Measurements from ENCODE around the gene MORF4L1.
"Not testable (repeated sequence)": the region's sequence is repeated elsewhere in the genome, so short reads cannot be mapped to it uniquely, and the experiment has no call there.

MORF4L1 gene

DNA sequence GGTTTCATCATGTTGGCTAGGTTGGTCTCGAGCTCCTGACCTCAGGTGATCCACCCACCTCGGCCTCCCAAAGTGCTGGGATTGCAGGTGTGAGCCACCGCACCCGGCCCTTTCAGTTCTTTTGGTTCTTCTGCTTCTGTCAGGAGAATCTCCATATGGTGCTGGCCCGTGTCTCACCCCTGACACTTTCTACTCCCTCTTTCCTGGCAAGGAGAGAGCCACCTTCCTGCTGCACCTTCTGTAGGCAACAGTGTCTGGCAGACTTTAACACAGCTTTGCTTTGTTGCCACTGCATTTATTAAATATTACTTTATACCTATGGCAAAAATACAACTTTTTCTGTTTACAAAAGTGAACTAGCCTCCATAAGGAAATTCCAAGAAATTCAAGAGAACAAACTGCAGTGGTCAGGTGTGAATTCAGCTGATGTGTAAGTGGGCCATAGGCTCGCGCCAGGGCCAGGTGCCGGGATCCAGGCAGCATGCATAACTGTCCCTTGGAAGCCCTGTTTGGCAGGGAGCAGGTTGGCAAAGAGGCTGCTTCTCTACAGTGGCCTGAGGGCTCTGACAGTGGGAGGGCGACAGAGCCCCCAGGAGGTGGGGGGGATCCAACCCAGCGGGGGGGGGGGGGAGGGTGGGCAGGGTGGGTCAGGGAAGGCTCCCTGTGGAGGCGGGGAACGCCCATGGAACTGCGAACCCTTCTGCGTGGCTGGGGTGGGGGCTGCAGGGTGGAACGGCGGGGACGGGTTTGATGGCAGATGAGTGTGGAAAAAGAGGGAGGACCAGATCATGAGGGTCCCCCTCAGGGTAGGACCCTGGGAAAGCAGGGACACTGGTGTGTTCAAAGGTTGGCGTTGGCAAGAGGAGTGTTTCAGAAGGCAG is 51.0 kb downstream of the MORF4L1 start:
- no peak overlapping the region for H3K9ac ChIP-seq (ENCODE audit: low read length)
- peaks cover 14% of the 10 kb centered on the region for H3K36me3 ChIP-seq (ENCODE audit: control insufficient read depth, insufficient read depth, low read length)

DNA sequence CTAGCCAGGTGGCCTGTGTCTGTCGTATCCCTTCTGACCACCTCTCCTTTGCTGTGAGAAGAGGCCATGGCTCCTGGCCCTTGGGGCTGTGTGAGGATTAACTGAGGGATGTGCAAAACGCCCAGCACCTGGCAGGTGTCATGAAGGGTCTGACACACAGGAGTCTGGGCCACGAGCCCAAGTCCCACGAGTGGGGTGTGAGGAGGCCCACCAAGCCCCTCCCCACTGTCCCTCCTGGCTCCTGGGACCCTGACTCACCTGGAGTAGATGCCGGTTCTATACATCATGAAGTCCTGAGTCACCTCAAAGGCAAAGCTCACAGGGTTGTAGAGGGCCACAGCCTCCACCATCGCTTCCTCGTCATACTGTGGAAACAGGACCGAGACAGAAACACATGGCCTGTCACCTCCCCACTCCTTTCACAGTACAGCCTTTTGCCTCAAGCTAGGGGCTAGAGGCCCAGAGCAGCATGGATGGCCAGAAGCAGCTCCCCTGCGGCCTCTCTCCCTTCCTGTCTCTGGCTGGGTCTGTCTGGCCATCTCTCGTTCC is 52.5 kb downstream of the MORF4L1 start:
- Histone ChIP-seq H3K9ac (ENCODE audit: low read length) (no peak overlapping the region), H3K4me3 (ENCODE audit: low read length) (no peak overlapping the region), H3K9me3 (ENCODE audit: control insufficient read depth, low read length) (no peaks in the 10 kb centered on the region), H3K36me3 (ENCODE audit: control insufficient read depth, insufficient read depth, low read length) (peaks cover 14% of the 10 kb centered on the region), H3K4me1 (ENCODE audit: control insufficient read depth, insufficient read depth, low read length) (no peaks in the 10 kb centered on the region), H3K27me3 (ENCODE audit: control insufficient read depth, insufficient read depth, low read length) (no peaks in the 10 kb centered on the region)

More for the DNA sequence above, 51.0 kb downstream of the MORF4L1 start:
- no peak overlapping the region for H3K4me3 ChIP-seq (ENCODE audit: low read length)
- H3K9me3 ChIP-seq (ENCODE audit: control insufficient read depth, low read length) = no peaks in the 10 kb centered on the region
- no peaks in the 10 kb centered on the region for H3K4me1 ChIP-seq (ENCODE audit: control insufficient read depth, insufficient read depth, low read length)
- no peaks in the 10 kb centered on the region for H3K27me3 ChIP-seq (ENCODE audit: control insufficient read depth, insufficient read depth, low read length)

DNA sequence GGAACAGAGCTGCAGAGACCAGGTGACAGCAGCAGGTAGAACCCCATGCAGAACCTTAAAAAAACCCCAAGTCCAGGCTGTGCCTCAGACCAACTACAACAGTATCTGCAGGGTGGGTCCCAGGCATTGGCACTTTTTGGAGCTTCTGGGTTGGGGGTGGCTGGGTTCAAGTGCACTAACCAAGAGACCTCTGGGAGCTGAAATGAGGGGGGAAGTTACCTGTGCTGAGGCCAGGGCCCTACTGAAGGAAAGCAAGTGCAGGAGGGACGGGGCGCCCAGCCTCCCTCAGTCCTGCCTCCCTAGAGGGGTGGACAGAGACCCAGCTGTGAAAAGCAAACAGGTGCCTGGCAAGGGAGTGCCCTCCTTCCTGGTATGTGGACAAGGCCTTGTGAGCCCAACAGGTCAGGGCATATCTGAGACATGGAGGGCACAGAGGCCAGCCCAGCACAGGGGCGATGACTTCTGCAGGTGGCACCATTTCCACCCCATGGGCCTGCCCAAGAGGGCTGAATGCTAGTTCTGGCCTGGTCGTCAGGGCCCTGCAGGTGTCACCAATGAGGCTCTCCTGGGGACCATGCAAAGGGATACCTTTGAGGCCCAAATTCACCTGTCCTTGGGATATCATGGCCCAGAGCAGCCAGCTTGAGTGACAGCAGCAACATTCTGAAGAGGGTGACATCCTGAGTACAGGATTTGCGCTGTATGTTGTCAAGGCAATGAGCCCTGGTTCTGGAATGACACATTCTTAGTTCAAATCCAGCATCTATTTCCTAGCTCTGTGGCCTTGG is 53.5 kb downstream of the MORF4L1 start:
- H3K4me3 ChIP-seq (ENCODE audit: low read length) = no peak overlapping the region
- no peaks in the 10 kb centered on the region for H3K9me3 ChIP-seq (ENCODE audit: control insufficient read depth, low read length)
- no peak overlapping the region for H3K9ac ChIP-seq (ENCODE audit: low read length)
- H3K27me3 ChIP-seq (ENCODE audit: control insufficient read depth, insufficient read depth, low read length) = no peaks in the 10 kb centered on the region
- H3K4me1 ChIP-seq (ENCODE audit: control insufficient read depth, insufficient read depth, low read length) = peaks cover 2% of the 10 kb centered on the region
- H3K36me3 ChIP-seq (ENCODE audit: control insufficient read depth, insufficient read depth, low read length) = peaks cover 13% of the 10 kb centered on the region

DNA sequence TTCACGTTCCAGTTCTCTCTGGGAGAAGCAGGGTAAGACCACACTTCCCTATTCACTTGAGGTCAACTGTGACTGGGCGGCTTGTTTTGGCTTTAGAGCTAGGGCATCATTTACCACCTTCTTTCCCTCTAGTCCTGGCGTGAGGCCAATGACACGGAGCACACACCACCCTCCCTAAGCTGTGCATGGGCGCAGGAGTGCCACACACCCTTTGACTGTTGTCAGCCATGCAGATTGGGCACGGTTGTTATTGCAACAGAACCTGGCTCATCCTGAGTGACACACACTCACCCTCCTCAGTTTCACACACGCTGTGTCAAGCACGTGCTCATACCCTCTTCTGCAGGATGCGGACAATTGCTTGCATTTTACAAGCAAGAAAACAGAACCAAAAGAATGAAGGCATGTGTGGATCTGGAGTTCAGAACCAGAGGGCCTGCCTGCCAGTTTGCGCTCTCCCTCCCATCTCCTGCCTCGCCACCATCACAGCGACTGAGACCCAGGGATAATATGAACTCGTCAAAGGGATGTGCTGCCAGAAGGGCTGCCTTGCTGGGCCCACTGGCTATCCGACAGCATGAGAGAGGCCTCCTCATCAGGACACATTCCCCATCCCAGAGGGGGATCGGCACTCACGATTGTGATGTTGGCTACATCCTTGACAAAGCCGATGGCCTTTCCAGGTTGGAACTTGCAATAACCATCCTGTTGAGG is 54.5 kb downstream of the MORF4L1 start:
- Histone ChIP-seq H3K36me3 (ENCODE audit: control insufficient read depth, insufficient read depth, low read length) (peaks cover 17% of the 10 kb centered on the region), H3K9me3 (ENCODE audit: control insufficient read depth, low read length) (no peaks in the 10 kb centered on the region)

DNA sequence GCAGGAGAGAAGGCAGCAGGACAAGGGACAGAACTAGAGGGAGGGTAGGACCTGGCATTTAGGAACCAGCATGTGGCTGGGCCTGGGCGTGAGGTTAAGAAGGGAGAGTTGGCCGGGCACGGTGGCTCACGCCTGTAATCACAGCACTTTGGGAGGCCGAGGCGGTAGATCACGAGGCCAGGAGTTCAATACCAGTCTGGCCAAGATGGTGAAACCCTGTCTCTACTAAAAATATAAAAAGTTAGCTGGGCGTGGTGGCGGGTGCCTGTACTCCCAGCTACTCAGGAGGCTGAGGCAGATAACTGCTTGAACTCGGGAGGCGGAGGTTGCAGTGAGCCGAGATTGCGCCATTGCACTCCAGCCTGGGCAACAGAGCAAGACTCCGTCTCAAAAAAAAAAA is 55.5 kb downstream of the MORF4L1 start:
- H3K36me3 ChIP-seq (ENCODE audit: control insufficient read depth, insufficient read depth, low read length) = peaks cover 17% of the 10 kb centered on the region
- not testable (repeated sequence) for H3K9me3 ChIP-seq (ENCODE audit: control insufficient read depth, low read length); H3K27me3 ChIP-seq (ENCODE audit: control insufficient read depth, insufficient read depth, low read length)

More for the DNA sequence above, 54.5 kb downstream of the MORF4L1 start:
- Histone ChIP-seq H3K9ac (ENCODE audit: low read length) (no peak overlapping the region), H3K4me1 (ENCODE audit: control insufficient read depth, insufficient read depth, low read length) (peaks cover 3% of the 10 kb centered on the region), H3K27me3 (ENCODE audit: control insufficient read depth, insufficient read depth, low read length) (no peaks in the 10 kb centered on the region), H3K4me3 (ENCODE audit: low read length) (no peak overlapping the region)

DNA sequence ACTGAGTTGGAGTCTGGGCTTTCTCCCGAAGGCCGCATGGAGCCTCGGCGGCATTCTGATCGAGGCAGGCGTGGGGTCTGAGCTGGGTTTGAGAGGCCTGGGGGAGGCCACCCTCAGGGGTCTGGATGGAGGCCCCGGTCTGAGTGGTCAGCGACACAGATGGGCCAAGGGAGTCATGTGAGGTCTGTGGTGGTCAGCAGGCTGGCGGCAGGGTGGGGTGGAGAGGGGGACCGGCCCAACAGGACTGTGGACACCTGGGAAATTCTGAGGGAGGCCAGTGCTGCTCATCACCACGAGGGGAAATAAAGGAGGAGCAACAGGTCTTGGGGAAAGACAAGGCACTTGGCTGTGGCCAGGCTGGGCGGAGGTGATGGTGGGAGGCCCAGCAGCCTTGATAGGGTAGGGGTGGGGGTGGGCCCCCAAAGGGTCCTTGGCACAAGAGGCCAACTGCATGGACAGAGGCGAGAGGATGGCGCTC is 56.0 kb downstream of the MORF4L1 start:
- Histone ChIP-seq H3K4me3 (ENCODE audit: low read length) (no peak overlapping the region), H3K9ac (ENCODE audit: low read length) (no peak overlapping the region), H3K27me3 (ENCODE audit: control insufficient read depth, insufficient read depth, low read length) (no peaks in the 10 kb centered on the region), H3K9me3 (ENCODE audit: control insufficient read depth, low read length) (no peaks in the 10 kb centered on the region), H3K4me1 (ENCODE audit: control insufficient read depth, insufficient read depth, low read length) (peaks cover 3% of the 10 kb centered on the region), H3K36me3 (ENCODE audit: control insufficient read depth, insufficient read depth, low read length) (peaks cover 17% of the 10 kb centered on the region)

More for the DNA sequence above, 55.5 kb downstream of the MORF4L1 start:
- H3K9ac ChIP-seq (ENCODE audit: low read length); H3K4me3 ChIP-seq (ENCODE audit: low read length); H3K4me1 ChIP-seq (ENCODE audit: control insufficient read depth, insufficient read depth, low read length): not testable (repeated sequence)

DNA sequence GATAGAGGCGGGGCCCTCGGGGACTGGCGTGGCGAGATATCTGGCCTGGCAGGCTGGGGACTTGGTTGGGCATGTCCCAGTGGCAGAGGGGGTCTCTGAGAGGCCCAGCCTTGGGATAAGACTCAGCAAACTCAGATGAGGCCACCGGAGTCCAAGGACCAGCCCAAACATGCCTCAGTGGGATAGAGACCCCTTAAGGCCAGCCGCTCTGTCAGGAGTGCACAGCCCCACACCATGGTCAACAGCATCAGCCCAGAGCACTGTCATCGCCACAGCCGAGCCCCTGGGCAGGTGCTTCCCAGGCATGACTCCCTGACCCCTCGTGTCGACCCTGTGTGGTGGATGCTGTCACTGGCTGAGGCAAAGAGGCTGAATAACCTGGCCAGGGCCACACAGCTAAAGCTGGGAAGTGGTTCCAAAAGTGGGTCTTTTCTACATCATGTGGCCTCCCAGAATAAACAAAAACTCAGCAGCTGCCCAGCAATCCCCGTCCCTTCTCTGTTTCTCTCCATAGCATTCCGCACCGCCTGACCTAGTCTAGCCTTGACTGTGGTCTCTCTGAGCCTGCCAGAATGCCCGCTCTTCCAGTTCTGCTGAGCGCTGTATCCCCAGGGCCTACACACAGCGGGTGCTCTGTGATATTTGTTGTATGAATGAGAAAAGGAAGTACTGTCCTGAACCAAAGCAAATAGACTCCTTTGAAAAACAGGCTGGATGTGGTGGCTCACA is 57.0 kb downstream of the MORF4L1 start:
- H3K9me3 ChIP-seq (ENCODE audit: control insufficient read depth, low read length) = no peaks in the 10 kb centered on the region
- H3K4me3 ChIP-seq (ENCODE audit: low read length) = no peak overlapping the region
- peaks cover 17% of the 10 kb centered on the region for H3K36me3 ChIP-seq (ENCODE audit: control insufficient read depth, insufficient read depth, low read length)
- H3K27me3 ChIP-seq (ENCODE audit: control insufficient read depth, insufficient read depth, low read length) = no peaks in the 10 kb centered on the region
- H3K4me1 ChIP-seq (ENCODE audit: control insufficient read depth, insufficient read depth, low read length) = peaks cover 3% of the 10 kb centered on the region
- H3K9ac ChIP-seq (ENCODE audit: low read length) = no peak overlapping the region

DNA sequence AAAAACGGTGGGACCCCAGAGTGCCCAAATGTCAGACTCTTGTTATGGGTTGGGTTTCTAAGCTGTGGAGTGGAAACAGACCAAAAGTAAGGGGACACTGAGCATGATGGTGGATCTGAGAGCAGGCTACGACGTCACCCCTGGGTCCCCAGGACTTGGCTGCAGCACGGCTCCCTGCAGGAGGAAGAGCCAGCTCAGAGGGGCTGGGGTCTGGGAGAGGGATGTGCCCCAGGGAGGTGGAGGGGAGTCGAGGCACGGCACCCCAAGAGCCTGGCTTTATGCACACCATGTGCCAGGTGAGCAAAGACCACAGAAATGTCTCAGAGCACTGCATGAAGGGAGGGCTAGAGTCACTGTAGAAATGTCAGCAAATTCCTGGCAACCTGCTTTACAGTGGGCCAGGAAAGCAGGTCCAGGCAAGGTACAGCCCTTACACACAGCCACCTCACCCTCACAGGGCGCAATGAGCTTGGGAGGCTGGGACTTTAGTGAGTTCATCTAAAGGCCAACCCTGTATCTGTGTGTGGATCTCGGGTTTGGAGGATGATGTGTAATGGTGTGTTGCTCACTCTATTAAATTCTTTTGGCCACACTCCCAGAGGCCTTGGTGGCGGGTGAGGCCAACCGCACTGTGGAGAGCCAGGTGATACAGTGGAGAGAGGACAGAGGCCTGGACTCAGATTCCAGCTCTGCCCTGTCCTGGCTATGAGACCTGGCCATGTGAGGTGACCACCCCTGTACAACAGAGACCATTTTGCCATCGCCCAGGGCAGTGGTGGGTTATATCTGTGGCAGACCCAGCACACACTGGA is 58.1 kb downstream of the MORF4L1 start:
- H3K27me3 ChIP-seq (ENCODE audit: control insufficient read depth, insufficient read depth, low read length) = no peaks in the 10 kb centered on the region
- peaks cover 3% of the 10 kb centered on the region for H3K4me1 ChIP-seq (ENCODE audit: control insufficient read depth, insufficient read depth, low read length)
- no peaks in the 10 kb centered on the region for H3K9me3 ChIP-seq (ENCODE audit: control insufficient read depth, low read length)
- no peak overlapping the region for H3K9ac ChIP-seq (ENCODE audit: low read length)
- no peak overlapping the region for H3K4me3 ChIP-seq (ENCODE audit: low read length)
- H3K36me3 ChIP-seq (ENCODE audit: control insufficient read depth, insufficient read depth, low read length) = peaks cover 17% of the 10 kb centered on the region

DNA sequence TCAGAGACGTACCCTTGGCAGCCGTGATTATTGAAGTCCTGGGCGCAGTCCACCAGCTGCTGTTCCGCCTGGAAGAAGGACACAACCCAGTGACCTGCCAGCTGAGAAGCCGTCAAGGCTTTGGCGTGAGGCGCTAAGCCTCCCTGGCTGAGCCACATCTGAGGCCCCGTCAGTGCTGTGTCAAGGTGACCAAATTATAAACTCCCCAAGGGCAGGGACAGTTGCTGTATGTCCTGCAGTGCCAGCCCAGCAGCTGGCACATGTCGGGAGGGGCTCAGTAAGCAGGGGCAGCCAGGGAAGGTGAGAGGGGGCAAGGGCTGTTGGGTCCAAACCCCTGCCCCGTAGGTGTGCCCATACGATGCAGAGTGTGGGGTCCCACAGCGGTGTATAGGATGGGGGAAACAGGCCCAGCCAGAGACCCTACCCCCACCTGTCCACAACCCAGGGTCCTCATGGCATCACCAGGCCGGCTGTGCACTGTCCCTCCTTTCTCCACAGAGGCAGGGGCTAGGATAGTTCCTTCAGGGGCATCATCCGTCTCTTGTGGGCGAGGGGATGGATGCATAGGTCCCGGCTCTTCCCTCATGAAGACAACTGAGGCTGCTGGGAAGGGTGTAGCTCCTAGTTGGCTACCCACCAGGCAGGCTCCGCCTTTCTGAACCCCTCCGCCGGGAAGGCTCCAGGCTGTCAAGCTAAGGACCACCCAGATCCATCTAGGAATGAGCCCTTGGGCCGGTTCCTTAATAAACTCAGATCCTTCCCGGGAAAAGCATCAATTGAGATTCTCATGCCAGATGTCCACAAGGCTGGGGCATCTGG is 59.0 kb downstream of the MORF4L1 start:
- Histone ChIP-seq H3K9ac (ENCODE audit: low read length) (no peak overlapping the region), H3K4me3 (ENCODE audit: low read length) (no peak overlapping the region), H3K36me3 (ENCODE audit: control insufficient read depth, insufficient read depth, low read length) (peaks cover 17% of the 10 kb centered on the region), H3K27me3 (ENCODE audit: control insufficient read depth, insufficient read depth, low read length) (no peaks in the 10 kb centered on the region), H3K4me1 (ENCODE audit: control insufficient read depth, insufficient read depth, low read length) (peaks cover 3% of the 10 kb centered on the region), H3K9me3 (ENCODE audit: control insufficient read depth, low read length) (no peaks in the 10 kb centered on the region)

DNA sequence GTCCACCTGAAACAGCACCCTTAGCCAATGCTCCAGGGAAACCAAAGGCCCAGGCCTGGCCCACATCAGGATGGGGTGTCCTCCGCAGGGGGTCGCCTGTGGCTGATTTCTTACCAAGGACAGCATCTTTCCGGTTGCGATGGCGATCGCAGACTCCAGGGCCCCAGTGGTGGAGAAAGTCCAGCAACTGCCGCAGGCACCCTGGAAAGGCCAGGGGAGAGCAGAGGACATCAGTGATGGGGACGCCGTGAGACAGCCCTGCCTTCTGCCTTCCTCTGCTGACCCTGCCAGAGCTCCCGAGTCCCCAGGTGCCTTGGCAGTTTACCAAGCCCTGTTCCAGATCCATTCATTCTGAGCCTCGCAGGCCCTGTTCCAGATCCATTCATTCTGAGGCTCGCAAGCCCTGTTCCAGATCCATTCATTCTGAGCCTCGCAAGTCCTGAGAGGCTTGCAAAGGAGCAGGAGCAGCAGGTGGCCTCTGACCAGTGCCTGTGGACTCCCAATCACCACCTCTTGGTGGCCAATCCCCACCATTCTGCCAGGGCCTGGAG is 59.6 kb downstream of the MORF4L1 start:
- Histone ChIP-seq H3K9ac (ENCODE audit: low read length) (no peak overlapping the region), H3K9me3 (ENCODE audit: control insufficient read depth, low read length) (no peaks in the 10 kb centered on the region), H3K36me3 (ENCODE audit: control insufficient read depth, insufficient read depth, low read length) (peaks cover 13% of the 10 kb centered on the region), H3K4me3 (ENCODE audit: low read length) (no peak overlapping the region), H3K27me3 (ENCODE audit: control insufficient read depth, insufficient read depth, low read length) (no peaks in the 10 kb centered on the region), H3K4me1 (ENCODE audit: control insufficient read depth, insufficient read depth, low read length) (peaks cover 3% of the 10 kb centered on the region)
